H1 (cell line): ENCODE results near the gene ZNF316. TPM values are rescaled to one million over a fixed set of nuclear protein-coding genes. Genes with fewer than 3 reads are reported as not detected.
A peak's percentile ranks its signal among the peaks of the same experiment; 100 is the strongest.

Experiments used
- CTCF ChIA-PET: fragments of 300-600 bp; sonication (Branson Sonifier 250); formaldehyde crosslinking; loops from one replicate; lab custom pipeline; 2021; ENCODE audit not compliant: partially characterized antibody; lab: Charles Lee
- POLR2A ChIA-PET: fragments of 300-600 bp; sonication (Branson Sonifier 250); formaldehyde crosslinking; loops from one replicate; lab custom pipeline; 2021; ENCODE audit warnings: inconsistent platforms; ENCODE audit not compliant: partially characterized antibody; lab: Charles Lee
- DNase-seq, 2 experiments: peaks; one replicate each; pipeline versions ENCODE4 v3.0.0 to v3.0.0-alpha.2; 2010 to 2022; ENCODE audit warnings: low spot score in 2 of 2, low read depth in 1 of 2, mixed read lengths in 1 of 2
- FAIRE-seq: peaks from 2 replicates; lab custom pipeline; 2011; peaks lifted over from hg19 to GRCh38; lab: Jason Lieb, UNC
- H2AFZ ChIP-seq: 2 replicates; pipeline ENCODE4 v1.8.1; 2012; ENCODE audit warnings: low read length, inconsistent platforms
- H2AK5ac ChIP-seq: 2 replicates; pipeline ENCODE4 v1.6.1; 2013; ENCODE audit warnings: low read depth, low read length
- H2BK120ac ChIP-seq: replicated peaks from 2 replicates; pipeline ENCODE3; 2013; ENCODE audit warnings: low read depth, low read length, inconsistent platforms
- H2BK12ac ChIP-seq: 2 replicates; pipeline ENCODE4 v1.6.1; 2013; ENCODE audit warnings: low read depth, low read length
- H2BK15ac ChIP-seq: 2 replicates; pipeline ENCODE4 v1.6.1; 2013; ENCODE audit warnings: low read length
- H2BK20ac ChIP-seq: 2 replicates; pipeline ENCODE4 v1.6.1; 2013; ENCODE audit warnings: low read length
- H2BK5ac ChIP-seq: 2 replicates; pipeline ENCODE4 v1.6.1; 2013; ENCODE audit warnings: low read depth, low read length
- H3K14ac ChIP-seq: 2 replicates; pipeline ENCODE4 v1.6.1; 2013; ENCODE audit warnings: inconsistent platforms; ENCODE audit not compliant: insufficient read length
- H3K18ac ChIP-seq: 2 replicates; pipeline ENCODE4 v1.6.1; 2013; ENCODE audit warnings: low read length; ENCODE audit errors: extremely low read depth
- H3K23ac ChIP-seq: 2 replicates; pipeline ENCODE4 v1.6.1; 2013; ENCODE audit warnings: inconsistent platforms; ENCODE audit not compliant: insufficient read length
- H3K23me2 ChIP-seq: 2 replicates; pipeline ENCODE4 v1.6.1; 2013; ENCODE audit warnings: low read depth, low read length
- H3K27ac ChIP-seq: 2 replicates; pipeline ENCODE4 v1.6.1; 2011; ENCODE audit warnings: low read depth, low read length, inconsistent platforms
- H3K27me3 ChIP-seq, 4 experiments: replicated peaks in 1 of 4; 1 replicate in 1 of 4; 2 replicates in 3 of 4; pipeline versions ENCODE4 v1.6.1 to v1.8.1; 2011 to 2013; ENCODE audit warnings: low read length in 3 of 4, mild to moderate bottlenecking in 3 of 4, inconsistent platforms in 2 of 4, mixed read lengths in 2 of 4, moderate library complexity in 1 of 4; ENCODE audit not compliant: control insufficient read depth in 3 of 4, insufficient read depth in 3 of 4; ENCODE audit errors: extremely low read depth in 1 of 4
- H3K36me3 ChIP-seq, 4 experiments: 2 replicates each; pipeline versions ENCODE4 v1.6.1 to v1.8.1; 2011 to 2013; ENCODE audit warnings: mild to moderate bottlenecking in 4 of 4, low read length in 3 of 4, moderate library complexity in 2 of 4, control low read depth in 1 of 4, inconsistent platforms in 1 of 4; ENCODE audit not compliant: insufficient read depth in 4 of 4, control insufficient read depth in 2 of 4
- H3K4ac ChIP-seq: replicated peaks from 2 replicates; pipeline ENCODE3; 2013; ENCODE audit warnings: low read length, low read depth, mixed read lengths, inconsistent platforms; ENCODE audit not compliant: insufficient read length
- H3K4me1 ChIP-seq, 4 experiments: replicated peaks in 1 of 4; 1 replicate in 1 of 4; 2 replicates in 3 of 4; pipeline versions ENCODE4 v1.6.1 to v1.8.1; 2011 to 2013; ENCODE audit warnings: low read length in 3 of 4, inconsistent platforms in 2 of 4, mixed read lengths in 1 of 4; ENCODE audit not compliant: insufficient read depth in 4 of 4, control insufficient read depth in 3 of 4
- H3K4me2 ChIP-seq, 2 experiments: 2 replicates each; pipeline versions ENCODE4 v1.6.1 to v1.8.1; 2011 to 2013; ENCODE audit warnings: low read depth in 2 of 2, low read length in 2 of 2, control low read depth in 1 of 2, inconsistent platforms in 1 of 2, mild to moderate bottlenecking in 1 of 2; ENCODE audit not compliant: insufficient read depth in 1 of 2
- H3K4me3 ChIP-seq, 4 experiments: fragments of 200-600, 300-600 bp in 1 of 4; sonication (generic), shearing (Covaris generic), sonication (Bioruptor Twin) in 1 of 4; 2 replicates each; pipeline versions ENCODE4 v1.5.1 to v1.8.1; 2011 to 2016; ENCODE audit warnings: low read length in 4 of 4, low read depth in 3 of 4, control low read depth in 2 of 4, inconsistent platforms in 2 of 4, mild to moderate bottlenecking in 2 of 4, mixed read lengths in 1 of 4, moderate library complexity in 1 of 4; ENCODE audit not compliant: insufficient read depth in 2 of 4; ENCODE audit errors: extremely low read depth in 1 of 4
- H3K56ac ChIP-seq: replicated peaks from 2 replicates; pipeline ENCODE3; 2013; ENCODE audit warnings: low read depth, mild to moderate bottlenecking, mixed read lengths, low read length, inconsistent platforms; ENCODE audit not compliant: insufficient read length
- H3K79me1 ChIP-seq: 2 replicates; pipeline ENCODE4 v1.6.1; 2013; ENCODE audit warnings: low read depth, low read length, control low read depth
- H3K79me2 ChIP-seq, 2 experiments: 2 replicates each; pipeline versions ENCODE4 v1.6.1 to v1.8.1; 2012 to 2013; ENCODE audit warnings: low read length in 2 of 2, mild to moderate bottlenecking in 2 of 2, inconsistent platforms in 1 of 2; ENCODE audit not compliant: insufficient read depth in 2 of 2, control insufficient read depth in 1 of 2
- H3K9ac ChIP-seq, 4 experiments: replicated peaks in 1 of 4; 1 replicate in 1 of 4; 2 replicates in 3 of 4; pipeline versions ENCODE4 v1.6.1 to v1.8.1; 2011 to 2013; ENCODE audit warnings: low read depth in 3 of 4, low read length in 3 of 4, control low read depth in 2 of 4, mild to moderate bottlenecking in 2 of 4, moderate library complexity in 2 of 4, inconsistent platforms in 1 of 4; ENCODE audit errors: extremely low read depth in 1 of 4
- H3K9me3 ChIP-seq, 2 experiments: 2 replicates each; pipeline versions ENCODE4 v1.6.1 to v1.8.1; 2012 to 2013; ENCODE audit warnings: mild to moderate bottlenecking in 2 of 2, moderate library complexity in 2 of 2, control low read depth in 1 of 2, inconsistent platforms in 1 of 2, low read depth in 1 of 2, low read length in 1 of 2, mixed read lengths in 1 of 2; ENCODE audit not compliant: insufficient read depth in 2 of 2
- H4K20me1 ChIP-seq, 2 experiments: replicated peaks in 1 of 2; 2 replicates each; pipeline versions ENCODE3 to v1.8.1; 2011 to 2013; ENCODE audit warnings: inconsistent platforms in 2 of 2, low read length in 2 of 2, mild to moderate bottlenecking in 1 of 2; ENCODE audit not compliant: insufficient read depth in 2 of 2, control insufficient read depth in 1 of 2
- H4K5ac ChIP-seq: 2 replicates; pipeline ENCODE4 v1.6.1; 2013; ENCODE audit warnings: low read length, low read depth, mixed read lengths, inconsistent platforms; ENCODE audit not compliant: insufficient read length
- H4K8ac ChIP-seq: 2 replicates; pipeline ENCODE4 v1.8.0; 2013; ENCODE audit warnings: mild to moderate bottlenecking, moderate library complexity, low read length, inconsistent platforms; ENCODE audit not compliant: insufficient read depth; ENCODE audit errors: extremely low read depth
- H4K91ac ChIP-seq: replicated peaks from 2 replicates; pipeline ENCODE3; 2013; ENCODE audit warnings: low read length, mixed read lengths, inconsistent platforms; ENCODE audit not compliant: insufficient read length
- CBX8 ChIP-seq: fragments of 300-800, 300-1000 bp; sonication (generic); IDR thresholded peaks from 2 replicates; pipeline ENCODE4 v1.7.1; 2016; ENCODE audit warnings: low read depth, low read length, borderline replicate concordance
- CTBP2 ChIP-seq: IDR thresholded peaks from 2 replicates; pipeline ENCODE4 v1.7.0; 2011; ENCODE audit warnings: borderline replicate concordance, mild to moderate bottlenecking, moderate library complexity, mixed read lengths, low read length; ENCODE audit not compliant: insufficient read depth, insufficient read length
- EGR1 ChIP-seq: IDR thresholded peaks from 2 replicates; pipeline ENCODE4 v1.6.1; 2011; ENCODE audit warnings: low read depth, low read length, borderline replicate concordance
- GABPA ChIP-seq: IDR thresholded peaks from 2 replicates; pipeline ENCODE4 v1.6.1; 2011; ENCODE audit warnings: mild to moderate bottlenecking, low read length, moderate library complexity, borderline replicate concordance; ENCODE audit not compliant: insufficient read depth
- MAFK ChIP-seq: IDR thresholded peaks from 2 replicates; pipeline ENCODE4 v1.6.1; 2012; ENCODE audit warnings: low read depth, mild to moderate bottlenecking, improper control_type of control experiment, low read length
- NRF1 ChIP-seq: IDR thresholded peaks from 2 replicates; pipeline ENCODE4 v1.6.1; 2011; ENCODE audit warnings: mild to moderate bottlenecking, low read depth, low read length, improper control_type of control experiment
- SIX5 ChIP-seq: IDR thresholded peaks from 2 replicates; pipeline ENCODE4 v1.6.1; 2011; ENCODE audit warnings: mild to moderate bottlenecking, low read depth, low read length
- TAF7 ChIP-seq: optimal IDR thresholded peaks from 2 replicates; pipeline ENCODE3; 2011; ENCODE audit warnings: low read depth, mild to moderate bottlenecking, inconsistent platforms, low read length, moderate library complexity, borderline replicate concordance
- TEAD4 ChIP-seq: IDR thresholded peaks from 2 replicates; pipeline ENCODE4 v1.6.1; 2012; ENCODE audit warnings: low read depth, low read length, inconsistent platforms, mixed read lengths
- WGBS, 2 experiments: shearing (Covaris generic) in 1 of 2; methylation state at CpG; one replicate each; pipeline versions ENCODE4 v1.1.6 to v1.1.7; 2013 to 2015; ENCODE audit warnings: low lambda C conversion rate in 2 of 2, mixed read lengths in 2 of 2, inconsistent platforms in 1 of 2, low coverage in 1 of 2, missing lambda C conversion rate in 1 of 2; ENCODE audit not compliant: insufficient replicate concordance in 2 of 2, insufficient coverage in 1 of 2, insufficient read length in 1 of 2; ENCODE audit errors: extremely low coverage in 1 of 2, missing lambda C conversion rate in 1 of 2; 5-methylcytosine and 5-hydroxymethylcytosine counted together
- polyA plus RNA-seq, 7 experiments: library from polyadenylated mRNA; depleted of rRNA in 3 of 7; stranded (reverse) in 5 of 7; unstranded in 2 of 7; fragments of >200 nt in 5 of 7; fragments of 200-250 nt in 2 of 7; gene quantifications; 1 replicate in 5 of 7; 2 replicates in 1 of 7; 4 replicates in 1 of 7; pipeline versions ENCODE4 v1.2.1 to v1.2.3, GENCODE V29; 2011 to 2013; ENCODE audit warnings: missing spikeins in 2 of 7, mixed read lengths in 2 of 7
- total RNA-seq: library from RNA; stranded (reverse); fragmentation: NEBNext Ultra II Directional; extraction: Animal tissue kit (Norgen Biotek cat#: 25700); gene quantifications from 2 replicates; pipeline ENCODE4 v1.2.1, GENCODE V29; 2021
- TF ChIP-seq, protein P1 (sequence below): IDR thresholded peaks from 2 replicates; pipeline ENCODE4 v1.6.1; 2011; ENCODE audit warnings: low read length, improper control_type of control experiment

ZNF316 gene
- total and polyA plus RNA-seq, 2 of the 8 experiments (the other 6 are each of a cell fraction or from before 2014, with no cell fraction given), result 3.6 to 13.7 TPM

DNA sequence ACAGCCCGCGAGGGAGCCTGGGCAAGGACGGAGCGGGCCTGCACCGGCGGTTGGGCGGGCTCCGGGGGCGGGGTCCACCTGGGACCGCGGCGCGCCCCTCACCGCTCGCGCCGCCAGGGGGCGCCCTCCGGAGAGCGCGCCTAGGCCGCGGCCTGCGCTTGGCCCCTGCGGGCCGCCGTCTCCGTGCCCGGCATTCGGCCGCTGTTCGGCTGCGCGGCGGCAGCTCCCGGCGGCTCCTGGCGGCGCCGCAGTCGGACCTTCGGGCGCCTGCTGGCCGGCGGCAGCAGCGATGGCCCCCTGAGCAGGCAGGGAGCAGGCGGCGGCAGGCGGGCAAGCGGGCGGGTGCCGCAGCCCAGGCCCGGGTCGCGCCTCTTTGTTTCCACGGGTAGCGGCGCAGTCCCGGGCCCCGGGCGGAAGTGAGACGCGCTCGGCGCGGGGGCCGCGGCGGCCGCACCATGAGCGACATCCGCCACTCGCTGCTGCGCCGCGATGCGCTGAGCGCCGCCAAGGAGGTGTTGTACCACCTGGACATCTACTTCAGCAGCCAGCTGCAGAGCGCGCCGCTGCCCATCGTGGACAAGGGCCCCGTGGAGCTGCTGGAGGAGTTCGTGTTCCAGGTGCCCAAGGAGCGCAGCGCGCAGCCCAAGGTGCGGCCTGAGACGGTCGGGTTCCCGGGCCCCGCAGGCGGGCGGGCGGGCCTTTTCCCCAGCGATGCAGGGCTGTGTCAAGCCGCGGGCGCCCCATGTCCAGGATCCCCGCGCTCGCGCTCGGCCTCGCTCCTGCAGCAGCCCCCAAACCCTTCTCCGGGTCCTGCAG, 47.1 kb upstream of the ZNF316 start, which contains the start of gene INTS15:
Gene INTS15 (plus strand): TSS at position 193 of the 816 bp plus-strand sequence. CDS start 263 bp downstream, at position 456.
- Histone ChIP-seq H3K9ac (peak within 1 kb of the TSS; percentile 66 to 82 (median 73)), H3K4me3 (peak within 1 kb of the TSS; percentile 77 to 86 (median 80)), H4K8ac (peak within 1 kb of the TSS; percentile 83), H3K9me3 (no peaks in the 10 kb centered on the region), H3K27me3 (no peaks in the 10 kb centered on the region), H2AFZ (peak within 1 kb of the TSS; percentile 54; the same call in 1 of the 2 replicates), H3K18ac (peak within 1 kb of the TSS; percentile 5), H3K36me3 (peaks cover 2 to 38% (median 10%) of the 10 kb centered on the region in 4 experiments; a peak in 7 of 8 replicates), H4K91ac (no peak within 1 kb of the TSS), H2BK15ac (no peak within 1 kb of the TSS), H2BK20ac (no peak within 1 kb of the TSS), H2BK12ac (no peak within 1 kb of the TSS), H3K4me1 (peaks cover 0 to 3% (median 0%) of the 10 kb centered on the region in 4 experiments; a peak in 1 of 7 replicates), H2BK5ac (peak within 1 kb of the TSS; percentile 48; the same call in 1 of the 2 replicates), H3K23me2 (no peaks in the 10 kb centered on the region; the same call in 1 of the 2 replicates), H4K20me1 (peaks cover 0 to 3% of the 10 kb centered on the region in 2 experiments), H3K27ac (no peak within 1 kb of the TSS), H4K5ac (peak within 1 kb of the TSS; percentile 13), H2AK5ac (no peak within 1 kb of the TSS), H2BK120ac (no peak within 1 kb of the TSS), H3K79me2 (no peaks in the 10 kb centered on the region), H3K4ac (no peak within 1 kb of the TSS), H3K23ac (no peak within 1 kb of the TSS), H3K56ac (peak within 1 kb of the TSS; percentile 9), H3K79me1 (no peaks in the 10 kb centered on the region; the same call in 1 of the 2 replicates), H3K4me2 (peak within 1 kb of the TSS; percentile 74 to 78), H3K14ac (no peak within 1 kb of the TSS)
- WGBS, 2 experiments, result 2% methylated on average over 65 of the region's 107 CpGs; no CpG with 5 or more reads in 1 of the 2 experiments
- CTCF ChIA-PET, result interaction anchor here (0.6 to 4.3 kb wide), 13 partner anchors 9 to 78 kb away, joined by 3 to 16 read pairs (median 4); no protein-coding TSS in a partner anchor
- DNase-seq (peak in 1 of 2 experiments; percentile 87), FAIRE-seq (no peak)
- POLR2A ChIA-PET, result interaction anchor here (0.7 to 4.5 kb wide), 11 partner anchors 9 to 90 kb away, joined by 3 to 25 read pairs (median 3); partner anchors contain the start of genes ZDHHC4 and ZNF853
- TF ChIP-seq CBX8 (no peak), NRF1 (no peak), TAF7 (peak; percentile 95), GABPA (peak; percentile 72), MAFK (no peak), CTBP2 (no peak), TEAD4 (no peak), SIX5 (no peak), EGR1 (peak; percentile 54; the same call in 1 of the 2 replicates)
- TF ChIP-seq, protein P1, sequence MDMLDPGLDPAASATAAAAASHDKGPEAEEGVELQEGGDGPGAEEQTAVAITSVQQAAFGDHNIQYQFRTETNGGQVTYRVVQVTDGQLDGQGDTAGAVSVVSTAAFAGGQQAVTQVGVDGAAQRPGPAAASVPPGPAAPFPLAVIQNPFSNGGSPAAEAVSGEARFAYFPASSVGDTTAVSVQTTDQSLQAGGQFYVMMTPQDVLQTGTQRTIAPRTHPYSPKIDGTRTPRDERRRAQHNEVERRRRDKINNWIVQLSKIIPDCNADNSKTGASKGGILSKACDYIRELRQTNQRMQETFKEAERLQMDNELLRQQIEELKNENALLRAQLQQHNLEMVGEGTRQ, result no peak
